Activated naive CD8-positive, alpha-beta T cell treated with anti-CD3 and anti-CD28 coated beads for 36 hours (primary cell): Measurements from ENCODE around the gene UBR3. TPM values are rescaled to one million over a fixed set of nuclear protein-coding genes. Genes with fewer than 3 reads are reported as not detected.
"Not testable (repeated sequence)": the region's sequence is repeated elsewhere in the genome, so short reads cannot be mapped to it uniquely, and the experiment has no call there.

Source experiments
- DNase-seq: peaks from one replicate; pipeline ENCODE4 v3.0.0; 2021
- H3K27ac Mint-ChIP-seq: one replicate; pipeline ENCODE4 v1.8.0; 2022; ENCODE audit warnings: mild to moderate bottlenecking, moderate library complexity, mixed read lengths
- H3K27me3 Mint-ChIP-seq: one replicate; pipeline ENCODE4 v1.8.0; 2022; ENCODE audit warnings: mild to moderate bottlenecking, mixed read lengths
- H3K36me3 Mint-ChIP-seq: one replicate; pipeline ENCODE4 v1.8.0; 2021; ENCODE audit warnings: mild to moderate bottlenecking, mixed read lengths
- H3K4me1 Mint-ChIP-seq: one replicate; pipeline ENCODE4 v1.8.0; 2021; ENCODE audit warnings: mixed read lengths
- H3K4me3 Mint-ChIP-seq: one replicate; pipeline ENCODE4 v1.8.0; 2022; ENCODE audit warnings: mild to moderate bottlenecking, moderate library complexity, mixed read lengths
- H3K9me3 Mint-ChIP-seq: one replicate; pipeline ENCODE4 v1.8.0; 2022; ENCODE audit warnings: mixed read lengths
- total RNA-seq, 2 experiments: library from RNA; stranded (reverse); gene quantifications; one replicate each; pipeline ENCODE4 v1.2.3, GENCODE V29; 2021

Gene UBR3
- total RNA-seq, 2 experiments from 2014 or later, result 15.1 to 17.7 TPM

DNA sequence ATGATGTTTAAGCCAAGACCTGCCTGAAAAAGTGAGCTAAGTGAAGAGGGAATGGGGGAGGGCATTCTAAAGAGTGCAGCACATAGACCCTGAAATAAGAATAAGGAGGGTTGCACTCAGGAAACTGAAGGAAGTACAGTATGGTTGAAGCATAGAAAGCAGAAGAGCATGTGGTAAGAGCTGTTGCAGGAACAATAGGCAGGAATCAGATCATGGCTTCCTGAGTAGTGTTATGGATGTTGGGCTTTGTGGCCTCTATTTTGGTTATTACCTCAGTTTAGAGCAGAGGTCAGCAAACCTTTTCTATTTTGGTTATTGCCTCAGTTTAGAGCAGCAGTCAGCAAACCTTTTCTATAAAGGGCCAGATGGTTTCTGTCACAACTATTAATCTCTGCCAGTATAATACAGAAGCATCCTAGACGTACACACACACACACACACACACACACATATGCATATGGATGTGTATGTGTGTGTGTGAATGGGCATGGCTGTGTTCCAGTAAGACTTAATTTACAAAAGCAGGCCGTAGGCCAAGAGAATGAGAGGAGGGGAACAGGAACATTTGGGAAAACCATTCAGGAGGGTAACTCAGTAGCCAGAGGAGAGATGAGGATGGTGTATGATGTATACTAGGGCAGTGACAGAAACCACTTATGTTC, 259.6 kb downstream of the UBR3 start:
- no peak overlapping the region for H3K4me3 Mint-ChIP-seq
- peaks cover 9% of the 10 kb centered on the region for H3K9me3 Mint-ChIP-seq
- no peak overlapping the region for H3K27ac Mint-ChIP-seq
- H3K27me3 Mint-ChIP-seq, result no peaks in the 10 kb centered on the region
- peaks cover 2% of the 10 kb centered on the region for H3K4me1 Mint-ChIP-seq
- H3K36me3 Mint-ChIP-seq, result peaks cover 4% of the 10 kb centered on the region
- DNase-seq, result no peak

DNA sequence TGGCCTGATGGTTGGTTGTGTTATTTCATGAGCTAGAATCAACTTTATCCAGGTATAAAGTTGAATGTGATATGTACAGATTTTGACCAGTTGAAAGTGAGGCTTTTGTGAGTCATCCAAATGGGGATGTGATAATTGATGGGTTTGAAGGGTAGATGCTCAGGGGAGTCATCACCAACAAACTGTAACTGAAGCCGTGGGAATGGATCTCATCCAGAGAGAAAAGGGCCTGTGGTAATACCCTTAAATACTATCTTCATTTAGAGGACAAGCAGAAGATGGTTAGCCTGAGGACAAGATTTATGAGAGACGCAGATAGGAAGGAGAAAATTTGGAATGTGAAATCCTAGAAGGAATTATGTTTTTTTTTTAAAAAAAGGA, 260.1 kb downstream of the UBR3 start:
- Mint-ChIP-seq H3K4me3 (no peak overlapping the region), H3K36me3 (peaks cover 2% of the 10 kb centered on the region), H3K27me3 (no peaks in the 10 kb centered on the region), H3K27ac (no peak overlapping the region), H3K9me3 (peaks cover 15% of the 10 kb centered on the region), H3K4me1 (peaks cover 2% of the 10 kb centered on the region)
- no peak for DNase-seq

DNA sequence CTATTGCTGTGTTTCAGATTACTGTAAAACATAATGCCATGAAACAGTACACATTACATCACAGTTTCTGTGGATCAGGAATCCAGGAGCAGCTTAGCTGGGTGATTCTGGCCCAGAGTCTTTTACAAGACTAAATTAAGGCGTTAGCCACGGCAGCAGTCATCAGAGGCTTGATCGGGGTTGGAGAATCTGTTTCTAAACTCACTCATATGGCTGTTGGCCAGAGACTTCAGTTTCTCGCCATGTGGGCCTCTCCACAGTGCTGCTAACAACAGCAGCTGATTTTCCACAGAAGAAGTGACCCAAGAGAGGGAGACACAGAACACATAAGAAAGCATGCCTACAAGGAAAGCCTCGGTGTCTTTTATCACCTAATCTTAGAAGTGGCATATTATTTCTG, 261.5 kb downstream of the UBR3 start:
- Mint-ChIP-seq H3K27ac (no peak overlapping the region), H3K4me3 (no peak overlapping the region), H3K9me3 (peaks cover 21% of the 10 kb centered on the region), H3K4me1 (peaks cover 2% of the 10 kb centered on the region), H3K36me3 (no peaks in the 10 kb centered on the region), H3K27me3 (no peaks in the 10 kb centered on the region)
- no peak for DNase-seq

DNA sequence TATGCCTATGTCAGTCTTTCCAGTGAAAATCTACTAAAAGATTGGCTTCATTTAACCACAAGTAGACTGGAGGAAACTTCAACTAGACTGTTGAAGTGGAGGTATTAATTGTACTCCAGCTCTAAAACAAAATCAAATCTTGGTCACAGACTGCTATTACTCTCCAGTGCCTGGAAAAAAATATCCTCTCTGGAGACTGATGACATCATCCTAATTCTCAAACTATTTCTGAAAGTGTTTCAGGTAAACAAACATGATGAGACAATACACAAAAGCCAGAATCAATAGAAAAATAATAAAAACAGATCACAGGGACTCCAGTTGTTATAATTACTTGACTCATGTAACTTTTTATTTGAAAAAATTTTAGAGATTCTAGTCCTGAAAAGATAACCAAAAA, 263.0 kb downstream of the UBR3 start:
- H3K36me3 Mint-ChIP-seq, result no peaks in the 10 kb centered on the region
- no peaks in the 10 kb centered on the region for H3K27me3 Mint-ChIP-seq
- peaks cover 2% of the 10 kb centered on the region for H3K4me1 Mint-ChIP-seq
- no peak for DNase-seq
- H3K27ac Mint-ChIP-seq, result no peak overlapping the region
- peaks cover 21% of the 10 kb centered on the region for H3K9me3 Mint-ChIP-seq
- no peak overlapping the region for H3K4me3 Mint-ChIP-seq

DNA sequence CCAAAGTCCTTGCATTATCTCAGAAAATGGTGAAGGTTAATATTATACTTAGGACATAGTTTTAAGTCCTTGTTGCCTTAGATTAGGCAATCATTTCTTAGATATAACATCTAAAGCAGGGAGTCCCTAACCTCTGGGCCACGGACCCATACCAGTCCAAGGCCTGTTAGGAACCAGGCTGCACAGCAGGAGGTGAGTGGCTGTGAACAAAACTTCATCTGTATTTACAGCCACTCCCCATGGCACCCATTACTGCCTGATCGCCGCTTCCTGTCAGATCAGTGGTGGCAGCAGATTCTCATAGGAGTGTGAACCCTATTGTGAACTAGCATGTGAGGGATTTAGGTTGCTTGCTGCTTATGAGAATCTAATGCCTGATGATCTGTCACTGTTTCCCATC, 264.2 kb downstream of the UBR3 start:
- H3K27ac Mint-ChIP-seq, result no peak overlapping the region
- no peaks in the 10 kb centered on the region for H3K36me3 Mint-ChIP-seq
- H3K4me1 Mint-ChIP-seq, result peaks cover 2% of the 10 kb centered on the region
- DNase-seq, result no peak
- H3K27me3 Mint-ChIP-seq, result no peaks in the 10 kb centered on the region
- H3K9me3 Mint-ChIP-seq, result peaks cover 21% of the 10 kb centered on the region
- H3K4me3 Mint-ChIP-seq, result no peak overlapping the region

DNA sequence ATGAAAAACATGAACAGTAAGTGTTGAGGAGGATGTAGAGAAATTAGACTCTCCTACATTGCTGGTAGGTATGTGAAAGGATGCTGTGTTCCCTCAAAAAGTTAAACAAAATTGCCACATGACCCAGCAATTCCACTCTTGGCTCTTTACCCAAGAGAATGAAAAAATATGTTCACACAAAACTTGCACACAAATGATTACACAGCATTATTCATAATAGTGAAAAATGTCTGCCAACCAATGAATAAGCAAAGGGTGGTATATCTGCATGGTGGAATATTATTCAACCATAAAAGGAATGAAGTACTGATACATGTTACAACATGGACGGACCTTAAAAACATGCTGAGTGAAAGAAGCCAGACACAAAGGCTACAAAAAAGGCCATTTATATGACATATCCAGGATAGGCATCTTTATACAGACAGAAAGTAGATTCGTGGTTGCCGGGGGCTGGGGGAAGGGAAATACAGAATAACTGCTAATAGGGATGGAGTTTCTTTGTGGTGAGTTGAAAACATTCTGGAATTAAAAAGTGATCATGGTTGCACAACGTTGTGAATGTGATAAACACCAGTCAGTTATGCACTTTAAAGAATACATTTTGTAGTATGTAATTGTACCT, 265.3 kb downstream of the UBR3 start:
- Mint-ChIP-seq H3K36me3 (no peaks in the 10 kb centered on the region), H3K4me1 (peaks cover 2% of the 10 kb centered on the region), H3K4me3 (no peak overlapping the region), H3K9me3 (peaks cover 21% of the 10 kb centered on the region), H3K27ac (no peak overlapping the region), H3K27me3 (no peaks in the 10 kb centered on the region)
- no peak for DNase-seq

DNA sequence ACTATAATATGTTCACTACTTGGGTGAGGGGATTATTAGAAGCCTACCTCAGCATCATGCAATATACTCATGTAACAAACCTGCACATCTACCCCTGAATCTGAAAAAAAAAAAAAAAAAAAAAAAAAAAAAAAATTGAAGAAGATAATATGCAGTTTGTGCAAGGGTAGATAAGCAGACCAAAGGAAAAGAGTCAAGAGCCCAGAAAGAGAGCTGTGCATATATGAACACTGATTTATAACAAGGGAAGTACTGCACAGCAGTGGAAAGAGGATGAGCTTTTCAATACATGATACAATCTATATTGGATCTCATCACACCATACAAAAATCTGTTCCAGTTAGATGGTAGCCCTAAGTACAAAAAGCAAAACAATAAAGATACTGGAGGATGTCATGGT, 268.1 kb downstream of the UBR3 start:
- DNase-seq, result no peak
- Mint-ChIP-seq H3K4me1 (no peaks in the 10 kb centered on the region), H3K36me3 (no peaks in the 10 kb centered on the region), H3K27ac (no peak overlapping the region), H3K4me3 (no peak overlapping the region), H3K27me3 (peaks cover 7% of the 10 kb centered on the region), H3K9me3 (peaks cover 19% of the 10 kb centered on the region)

DNA sequence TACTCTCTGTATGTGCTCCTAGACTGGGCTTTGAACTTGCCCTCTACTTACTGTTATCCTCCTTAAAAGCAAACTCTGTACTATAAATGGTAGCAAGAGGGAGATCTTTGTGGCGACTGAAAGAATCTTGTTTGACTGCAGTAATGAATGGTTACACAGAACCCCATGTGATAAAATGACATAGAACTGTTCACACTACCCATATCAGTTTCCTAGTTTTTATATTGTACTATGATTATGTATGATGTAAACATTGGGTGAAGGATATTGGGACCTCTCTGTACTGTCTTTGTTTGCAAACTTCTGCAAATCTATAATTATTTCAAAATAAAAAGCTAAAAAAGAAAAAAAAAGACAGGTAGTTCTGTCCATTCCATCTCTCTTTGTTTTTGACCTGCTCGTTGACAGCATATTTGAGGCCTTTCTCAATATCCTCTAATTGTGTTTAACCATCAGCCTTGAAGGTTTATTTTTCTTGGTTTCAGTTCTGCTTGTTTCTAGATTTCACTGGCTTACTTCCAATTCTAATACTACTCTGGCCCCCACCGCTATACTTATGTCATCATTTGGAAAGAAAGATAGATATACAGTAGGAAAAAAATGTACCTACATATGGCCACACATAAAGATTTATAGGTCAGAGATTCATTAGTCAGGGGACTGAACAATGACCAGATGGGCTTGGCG, 271.5 kb downstream of the UBR3 start:
- Mint-ChIP-seq H3K27me3 (peaks cover 16% of the 10 kb centered on the region), H3K4me3 (no peak overlapping the region), H3K9me3 (peaks cover under 1% of the 10 kb centered on the region), H3K36me3 (no peaks in the 10 kb centered on the region), H3K27ac (no peak overlapping the region), H3K4me1 (no peaks in the 10 kb centered on the region)
- DNase-seq, result no peak

DNA sequence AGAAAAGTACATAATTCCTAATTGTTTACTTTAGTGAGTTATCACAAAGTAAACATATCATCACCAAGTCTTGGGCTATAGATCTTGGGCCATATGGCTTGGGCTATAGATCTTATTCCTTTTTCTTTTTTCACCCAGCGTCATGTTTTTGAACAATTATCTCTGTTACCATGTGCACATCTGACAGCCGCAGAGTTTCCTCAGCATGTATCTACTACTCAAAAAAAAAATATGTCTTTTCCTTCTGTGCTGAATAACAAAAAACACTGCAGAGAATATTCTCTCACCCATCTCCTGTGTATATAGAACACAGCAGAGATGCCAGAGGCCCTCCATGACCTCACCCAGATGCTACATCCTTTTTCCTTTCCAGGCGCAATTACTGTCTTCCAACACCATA, 274.5 kb downstream of the UBR3 start:
- Mint-ChIP-seq H3K4me1 (no peaks in the 10 kb centered on the region), H3K9me3 (peaks cover 2% of the 10 kb centered on the region), H3K27me3 (peaks cover 18% of the 10 kb centered on the region), H3K36me3 (no peaks in the 10 kb centered on the region), H3K27ac (no peak overlapping the region), H3K4me3 (no peak overlapping the region)
- no peak for DNase-seq

DNA sequence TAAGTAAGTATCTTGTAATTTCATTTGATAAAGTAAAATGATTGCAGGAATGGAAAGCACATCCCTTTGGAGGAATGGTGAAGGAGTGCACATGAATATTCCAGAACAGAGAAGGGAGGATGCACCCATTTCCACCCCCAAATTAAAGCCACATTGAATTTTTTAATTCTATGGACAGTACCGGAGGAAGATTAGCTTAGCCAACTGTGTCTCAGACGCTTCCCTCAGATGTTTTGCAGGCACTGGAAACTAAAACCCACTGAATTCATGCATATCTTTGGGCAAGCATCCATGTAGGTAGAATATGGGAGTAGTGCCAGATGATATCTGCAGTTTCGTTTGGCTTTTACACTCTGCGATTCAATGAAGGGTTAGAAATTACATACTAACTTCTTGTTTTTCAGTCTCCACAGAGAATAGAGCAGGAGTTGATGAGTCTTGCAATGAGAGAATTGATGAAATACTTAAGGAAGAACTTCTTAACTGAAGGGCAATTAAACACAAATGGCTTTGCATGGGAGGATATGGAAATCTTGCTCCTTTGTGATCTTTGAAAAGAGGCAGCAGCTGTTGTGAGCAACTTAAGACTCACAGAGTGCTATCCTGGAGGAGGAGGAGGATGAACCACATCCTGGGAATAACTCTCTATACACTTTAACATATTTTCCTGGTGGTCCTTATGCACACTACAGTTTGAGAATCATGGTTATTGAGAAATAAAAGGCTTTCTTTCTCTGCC, 279.0 kb downstream of the UBR3 start:
- Mint-ChIP-seq H3K27me3 (peaks cover 11% of the 10 kb centered on the region), H3K36me3 (no peaks in the 10 kb centered on the region), H3K4me3 (no peak overlapping the region), H3K27ac (no peak overlapping the region), H3K9me3 (peaks cover 2% of the 10 kb centered on the region), H3K4me1 (no peaks in the 10 kb centered on the region)
- DNase-seq, result no peak

DNA sequence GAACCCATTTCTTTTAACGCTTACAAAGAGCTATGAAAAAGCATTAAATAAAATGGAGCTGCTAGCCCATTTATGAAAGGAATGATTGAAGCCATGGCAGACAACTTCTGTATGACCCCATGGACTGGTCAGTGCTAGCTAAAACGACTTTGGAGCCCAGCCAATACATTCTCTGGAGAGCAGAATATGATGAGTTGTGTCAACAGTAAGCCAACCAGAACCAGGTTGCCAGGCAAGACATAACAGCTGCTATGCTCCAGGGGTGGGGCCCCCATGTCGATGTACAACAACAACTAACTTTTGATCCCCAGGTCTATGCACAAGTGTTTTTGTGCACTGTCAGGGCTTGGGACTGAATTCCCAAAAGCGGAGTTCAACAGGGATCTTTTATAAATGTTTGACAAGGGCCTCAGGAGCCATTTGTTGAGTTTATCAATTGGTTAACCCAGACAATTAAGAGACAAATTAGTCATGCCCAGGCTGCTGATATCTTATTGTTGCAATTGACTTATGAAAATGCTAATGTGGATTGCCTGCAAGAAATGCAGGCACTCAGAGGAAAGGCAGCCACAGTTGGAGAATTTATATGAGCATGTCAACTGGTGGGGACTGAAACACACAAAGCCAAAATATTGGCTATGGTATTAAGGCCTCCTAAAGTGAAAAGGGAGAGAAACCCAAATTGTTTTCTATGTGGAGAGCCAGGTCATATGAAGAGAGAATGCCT, 286.1 kb downstream of the UBR3 start:
- no peaks in the 10 kb centered on the region for H3K4me1 Mint-ChIP-seq
- H3K4me3 Mint-ChIP-seq, result no peak overlapping the region
- H3K27ac Mint-ChIP-seq, result no peak overlapping the region
- peaks cover 5% of the 10 kb centered on the region for H3K9me3 Mint-ChIP-seq
- DNase-seq, result no peak
- H3K27me3 Mint-ChIP-seq, result peaks cover 4% of the 10 kb centered on the region
- H3K36me3 Mint-ChIP-seq, result no peaks in the 10 kb centered on the region

DNA sequence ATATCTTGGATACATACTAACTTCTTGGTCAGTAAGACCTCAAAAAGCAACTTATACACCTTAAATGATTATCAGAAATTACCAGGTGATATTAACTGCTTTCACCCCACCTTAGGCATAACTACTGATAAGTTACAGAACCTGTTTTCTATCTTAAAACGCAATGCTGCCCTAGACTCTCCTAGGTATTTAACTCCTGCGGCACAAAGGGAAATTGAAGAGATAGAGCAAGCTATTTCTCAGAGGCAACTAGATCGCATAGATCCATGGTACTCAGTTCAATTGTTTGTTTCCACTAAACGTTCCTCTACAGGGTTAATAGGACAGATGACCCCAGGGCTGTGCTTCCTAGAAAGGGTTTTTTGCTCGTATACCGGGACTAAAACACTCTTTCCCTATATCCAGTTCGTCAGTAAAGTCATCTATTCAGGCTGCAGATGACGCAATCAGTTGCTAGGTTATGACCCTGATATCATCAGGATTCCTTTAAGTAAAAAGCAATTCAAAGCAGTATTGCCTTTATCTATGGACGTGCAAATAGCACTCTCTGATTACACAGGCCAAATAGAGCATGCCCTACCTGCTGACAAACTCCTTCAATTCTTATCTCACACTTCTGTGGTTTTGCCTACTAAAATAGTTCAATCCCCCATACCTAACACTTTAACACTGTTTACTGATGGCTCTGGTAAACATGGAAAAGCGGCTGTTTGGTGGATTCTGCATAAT, 288.4 kb downstream of the UBR3 start:
- Mint-ChIP-seq H3K9me3 (peaks cover 6% of the 10 kb centered on the region), H3K27me3 (peaks cover 4% of the 10 kb centered on the region), H3K27ac (no peak overlapping the region), H3K4me1 (no peaks in the 10 kb centered on the region), H3K36me3 (no peaks in the 10 kb centered on the region), H3K4me3 (no peak overlapping the region)
- no peak for DNase-seq

DNA sequence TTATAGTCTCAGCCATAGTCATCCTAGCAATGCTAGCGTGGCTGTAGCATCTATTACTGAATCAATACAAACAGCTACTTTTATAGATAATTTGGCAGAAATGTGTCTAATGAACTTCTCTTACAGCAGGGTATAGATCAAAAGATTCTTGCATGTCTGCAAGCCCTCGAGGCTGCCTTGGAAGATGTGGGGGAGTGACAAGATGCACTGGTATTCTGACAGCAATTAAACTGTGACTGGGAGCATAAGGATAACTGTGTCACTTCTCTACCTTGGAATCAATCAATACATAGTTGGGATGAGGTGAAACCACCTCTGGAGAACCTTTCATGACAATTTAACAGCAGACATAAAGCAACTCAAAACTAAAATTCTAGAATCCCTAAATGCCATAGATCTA, 291.4 kb downstream of the UBR3 start:
- no peaks in the 10 kb centered on the region for H3K4me1 Mint-ChIP-seq
- DNase-seq, result no peak
- peaks cover 6% of the 10 kb centered on the region for H3K9me3 Mint-ChIP-seq
- H3K4me3 Mint-ChIP-seq, result no peak overlapping the region
- H3K36me3 Mint-ChIP-seq, result no peaks in the 10 kb centered on the region
- no peak overlapping the region for H3K27ac Mint-ChIP-seq
- peaks cover 4% of the 10 kb centered on the region for H3K27me3 Mint-ChIP-seq

DNA sequence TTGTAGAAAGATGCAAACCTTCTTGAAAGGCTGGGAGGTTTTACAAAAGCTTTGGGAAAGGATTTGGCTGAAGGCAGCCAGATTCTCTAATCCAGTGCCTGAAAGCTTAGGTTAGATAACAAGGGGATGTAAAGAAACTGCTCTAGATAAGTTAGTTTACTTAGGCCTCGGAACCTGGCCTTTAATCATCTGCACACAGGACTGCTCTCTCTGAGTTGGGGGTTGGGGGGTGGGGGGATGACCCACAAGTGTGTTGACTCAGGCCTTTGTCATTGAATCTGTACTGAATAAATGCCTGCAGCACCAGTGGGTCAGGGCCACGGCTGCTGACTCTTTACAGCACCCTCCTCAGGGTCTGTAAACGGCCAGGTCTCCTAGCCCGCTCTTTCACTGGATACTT, 292.1 kb downstream of the UBR3 start:
- not testable (repeated sequence) for H3K4me1 Mint-ChIP-seq, DNase-seq, H3K9me3 Mint-ChIP-seq, H3K4me3 Mint-ChIP-seq, H3K27ac Mint-ChIP-seq, H3K27me3 Mint-ChIP-seq, H3K36me3 Mint-ChIP-seq
